NOMO-1 treated with dmso at 0.1 percent for 144 hours (cell line): Measurements from ENCODE around the gene GLTP.
A peak's percentile ranks its signal among the peaks of the same experiment; 100 is the strongest.

Experiments used
- DNase-seq: peaks from one replicate; lab custom pipeline; 2025; ENCODE audit not compliant: unreplicated experiment; lab: John Stamatoyannopoulos, UW

Gene GLTP

GRCh38 chr12:109822951-109823411 lies 57.4 kb downstream of the GLTP start:
- no peak for DNase-seq

DNA sequence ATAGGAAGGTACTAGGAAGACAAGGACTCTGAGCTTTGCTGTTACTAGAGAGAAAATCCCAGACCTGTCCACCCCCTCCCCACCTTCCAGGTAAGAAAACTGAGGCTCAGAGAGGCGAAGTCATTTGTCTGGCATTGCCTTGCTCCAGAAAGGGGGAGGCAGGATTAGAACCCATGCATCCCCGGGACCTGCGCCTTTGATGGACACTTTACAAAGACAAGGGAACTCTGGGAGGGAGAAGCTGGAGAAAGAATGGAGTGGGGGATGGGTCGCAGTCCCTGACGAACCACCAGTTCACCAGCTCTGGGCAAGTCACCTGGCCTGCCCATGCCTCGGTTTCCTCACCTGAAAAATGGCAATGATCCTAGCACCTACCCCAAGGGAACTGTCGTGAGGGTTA lies 57.9 kb downstream of the GLTP start:
- no peak for DNase-seq

GRCh38 chr12:109821968-109822367 lies 58.4 kb downstream of the GLTP start:
- DNase-seq: no peak

DNA sequence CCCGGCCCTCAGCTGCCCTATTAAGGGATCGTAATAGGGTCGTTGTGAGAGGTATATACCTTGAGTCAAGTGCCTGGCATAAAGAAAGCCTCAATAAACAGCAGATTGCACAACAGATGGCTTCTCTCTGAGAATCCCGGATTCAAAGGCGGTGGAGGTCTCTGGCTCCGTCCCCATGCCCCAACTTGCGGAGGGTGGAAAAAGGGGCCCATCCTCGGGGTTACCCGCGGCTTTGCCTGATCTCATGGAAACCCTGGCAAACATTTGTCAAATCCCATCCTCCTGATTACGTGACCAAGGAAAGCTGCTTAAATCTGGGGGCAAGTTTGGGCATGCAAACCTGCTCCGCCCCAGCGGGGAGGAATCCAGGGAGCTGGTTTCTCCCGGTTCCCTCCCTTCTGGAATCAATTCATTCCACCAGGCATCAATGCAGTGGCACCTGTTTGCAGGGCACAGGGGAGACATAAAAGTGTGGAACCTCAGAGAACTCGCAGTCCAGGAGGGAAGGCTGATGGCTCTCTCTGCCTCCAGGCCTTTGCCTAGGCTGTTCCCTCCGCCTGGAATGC lies 59.4 kb downstream of the GLTP start:
- no peak for DNase-seq

DNA sequence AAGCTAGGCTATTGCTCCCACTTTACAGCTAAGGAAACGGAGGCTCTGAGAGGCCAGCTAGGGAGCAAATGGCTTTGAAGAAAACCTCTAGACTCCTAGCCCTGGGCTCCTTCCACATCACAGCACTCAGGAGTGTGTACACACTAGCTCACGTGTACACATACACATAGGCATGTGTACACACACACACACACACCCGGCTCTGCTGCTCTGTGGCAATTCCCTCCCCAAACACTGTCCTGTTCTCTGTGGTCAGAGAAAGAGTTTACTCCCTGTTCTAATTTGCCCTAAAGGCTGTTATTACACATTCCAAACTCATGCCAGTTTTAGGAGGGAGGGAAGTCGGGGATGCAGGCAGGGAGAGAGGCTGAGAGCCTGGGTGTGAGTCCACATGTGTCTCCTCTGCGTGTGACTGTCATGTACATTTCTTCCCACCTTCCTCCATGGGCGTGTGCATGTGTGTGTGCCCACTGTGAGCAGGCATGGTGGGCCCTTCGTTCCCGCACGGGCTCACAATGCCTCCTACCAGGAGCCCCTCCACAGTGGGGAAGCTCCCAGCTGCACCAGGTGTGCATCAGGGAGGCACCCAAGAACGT lies 61.3 kb downstream of the GLTP start:
- no peak for DNase-seq

DNA sequence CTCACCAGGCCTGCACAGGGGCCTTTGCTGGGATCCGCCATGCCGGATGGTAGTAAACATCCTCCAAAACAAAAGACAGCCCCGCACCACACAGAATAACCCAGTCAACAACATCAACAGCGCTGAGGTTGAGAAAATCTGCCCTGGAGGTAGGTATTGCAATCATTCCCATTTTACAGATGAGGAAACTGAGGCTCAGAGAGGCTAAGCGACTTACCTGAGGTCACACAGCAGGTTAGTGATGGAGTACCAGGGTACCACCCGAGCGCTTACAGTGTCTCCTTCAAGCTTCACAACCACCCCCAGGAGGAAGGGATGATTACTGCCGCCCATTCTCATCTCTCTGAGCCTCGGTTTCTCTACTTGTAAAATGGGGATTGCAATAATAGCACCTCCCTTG lies 62.1 kb downstream of the GLTP start:
- no peak for DNase-seq

DNA sequence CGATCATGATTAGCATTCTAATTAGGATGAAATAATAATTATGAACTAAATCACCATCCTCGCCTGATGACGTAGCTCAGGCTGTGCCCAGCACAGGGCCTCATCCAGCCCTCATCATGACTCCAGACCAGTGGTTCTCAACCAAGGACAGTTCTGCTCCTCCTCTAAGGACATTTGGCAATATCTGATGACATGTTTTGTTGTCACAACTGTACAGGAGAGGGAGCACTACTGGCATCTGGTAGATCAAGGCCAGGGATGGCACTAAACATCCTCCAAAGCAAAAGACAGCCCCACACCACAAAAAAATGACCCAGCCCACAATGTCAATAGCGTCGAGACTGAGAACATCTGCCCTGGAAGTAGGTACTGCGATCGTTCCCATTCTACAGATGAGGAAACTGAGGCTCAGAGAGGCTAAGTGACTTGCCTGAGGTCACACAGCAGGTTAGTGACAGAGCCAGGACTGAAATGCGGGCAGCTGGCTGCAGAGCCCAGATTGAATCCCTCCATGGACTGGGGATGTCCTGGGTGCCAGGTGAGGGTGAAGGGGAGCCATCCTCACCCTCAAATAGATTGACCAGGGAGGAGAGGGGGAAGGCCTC lies 62.6 kb downstream of the GLTP start:
- DNase-seq: no peak

GRCh38 chr12:109816870-109817269 lies 63.5 kb downstream of the GLTP start:
- DNase-seq: no peak

DNA sequence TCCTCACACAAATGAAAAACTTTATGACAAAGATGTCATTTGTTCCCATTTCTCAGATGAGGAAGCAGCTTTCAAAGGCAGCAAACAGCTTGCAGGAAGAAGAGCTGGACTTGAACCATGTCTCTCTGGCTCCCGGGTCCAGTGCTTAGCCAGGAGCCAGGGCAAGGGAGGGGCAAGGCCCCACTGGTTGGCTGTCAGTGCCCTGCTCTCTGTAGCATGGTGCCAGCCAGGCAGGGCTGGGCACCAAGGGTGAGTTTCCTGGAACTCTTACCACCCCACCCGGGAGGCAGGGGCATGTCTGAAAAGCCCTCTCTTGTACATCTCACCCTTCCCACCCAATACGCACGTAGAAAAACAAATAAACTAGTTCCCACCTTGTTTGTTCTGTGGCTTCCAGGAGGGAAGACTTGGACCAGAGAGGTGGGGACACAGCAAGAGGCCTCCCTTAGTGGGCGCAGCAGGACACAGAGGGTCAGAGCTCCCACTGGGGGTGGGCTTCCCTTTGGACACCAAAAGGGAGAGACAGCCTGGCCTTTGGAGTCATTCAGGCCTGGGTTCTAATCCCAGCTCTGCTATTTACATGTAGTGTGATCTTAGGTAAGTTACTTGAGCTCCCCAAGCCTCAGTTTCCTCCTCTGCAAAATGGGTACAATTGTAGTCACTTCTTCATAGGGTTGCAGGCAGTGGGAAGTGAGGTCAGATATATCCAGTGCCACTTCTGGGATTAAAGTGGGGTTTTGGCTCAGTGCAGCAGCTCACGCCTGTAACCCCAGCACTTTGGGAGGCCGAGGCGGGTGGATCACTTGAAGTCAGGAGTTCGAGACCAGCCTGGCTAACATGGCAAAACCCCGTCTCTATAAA lies 64.4 kb downstream of the GLTP start:
- DNase-seq: no peak

GRCh38 chr12:109815225-109815624 lies 65.1 kb downstream of the GLTP start:
- no peak for DNase-seq

GRCh38 chr12:109814600-109815150 lies 65.7 kb downstream of the GLTP start:
- DNase-seq: no peak

DNA sequence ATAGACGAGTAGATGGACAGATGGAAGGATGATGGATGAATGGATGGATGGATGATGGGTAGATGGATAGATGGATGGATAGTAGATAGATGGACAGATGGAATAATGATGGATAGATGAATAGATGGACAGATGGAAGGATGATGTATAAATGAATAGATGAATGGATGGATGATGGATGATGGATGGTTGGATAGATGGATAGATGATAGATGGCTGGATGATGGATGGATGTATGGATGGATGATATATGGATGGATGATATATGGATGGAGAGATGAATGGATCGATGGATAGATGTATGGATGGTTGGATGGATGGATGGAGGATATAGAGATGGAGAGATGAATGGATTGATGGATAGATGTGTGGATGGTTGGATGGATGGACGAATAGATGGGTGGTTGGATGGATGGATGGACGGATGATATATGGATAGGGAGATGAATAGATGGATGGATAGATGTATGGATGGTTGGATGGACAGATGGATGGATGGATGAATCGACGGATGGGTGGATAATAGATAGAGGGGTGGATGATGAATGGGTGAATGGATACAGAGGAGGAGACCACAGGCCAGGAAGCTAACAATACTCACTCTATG lies 66.4 kb downstream of the GLTP start:
- no peak for DNase-seq

DNA sequence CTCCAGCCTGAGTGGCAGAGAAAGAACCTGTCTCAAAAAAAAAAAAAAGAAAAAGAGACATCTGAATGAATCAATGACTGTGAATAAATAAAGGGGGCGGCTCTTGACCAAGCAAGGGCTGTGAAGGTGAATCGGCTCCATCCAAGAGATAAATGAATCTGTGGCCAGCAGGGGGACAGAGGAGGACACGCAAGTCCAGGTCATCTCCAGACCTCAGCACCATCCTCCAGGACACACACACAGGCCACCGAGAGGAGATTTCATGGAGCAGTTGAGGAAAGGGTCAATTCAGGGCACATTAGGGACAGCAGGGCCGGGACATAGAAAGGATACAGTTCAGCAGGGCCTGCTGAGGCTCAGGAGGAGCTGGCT lies 68.7 kb downstream of the GLTP start:
- DNase-seq: no peak

- DNase-seq: no peak
Observed at GRCh38 chr12:109810954-109811623, 69.3 kb downstream of the GLTP start.

GRCh38 chr12:109808876-109809646 lies 71.3 kb downstream of the GLTP start:
- no peak for DNase-seq

DNA sequence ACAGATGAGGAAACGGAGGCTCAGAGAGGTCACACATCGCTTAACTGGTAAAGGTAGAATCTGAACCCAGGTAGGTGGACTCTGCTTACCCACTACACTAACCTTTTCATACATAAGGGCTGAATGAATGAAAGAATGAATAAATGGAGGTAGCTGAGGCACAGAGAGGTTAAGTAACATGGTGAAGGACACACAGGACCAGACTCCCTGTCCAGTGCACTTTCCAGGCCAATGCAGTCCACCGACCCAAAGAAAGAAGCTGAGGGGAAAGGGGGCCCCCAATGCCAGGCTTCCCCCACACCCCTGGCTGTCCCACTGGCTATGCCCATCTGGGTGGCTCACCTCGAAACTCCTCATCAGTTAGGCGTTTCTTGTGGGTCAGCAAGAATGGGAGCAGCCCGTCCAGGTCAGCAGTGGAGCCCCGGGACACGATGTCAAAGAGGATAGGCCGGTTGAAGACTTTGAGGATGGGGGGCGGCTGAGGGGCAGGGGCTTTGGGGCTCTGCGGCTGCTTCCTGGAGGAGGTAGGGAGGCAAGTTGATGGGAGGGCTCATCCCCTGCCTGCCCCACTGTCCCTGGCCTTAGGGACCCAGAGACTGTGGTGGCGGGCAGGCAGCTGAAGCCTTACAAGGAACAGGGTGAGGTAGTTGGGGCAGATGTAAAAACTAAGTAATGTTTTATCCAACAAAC lies 72.2 kb downstream of the GLTP start:
- DNase-seq: no peak

- DNase-seq: peak; percentile 27
Observed at GRCh38 chr12:109804820-109805761, 75.2 kb downstream of the GLTP start.

DNA sequence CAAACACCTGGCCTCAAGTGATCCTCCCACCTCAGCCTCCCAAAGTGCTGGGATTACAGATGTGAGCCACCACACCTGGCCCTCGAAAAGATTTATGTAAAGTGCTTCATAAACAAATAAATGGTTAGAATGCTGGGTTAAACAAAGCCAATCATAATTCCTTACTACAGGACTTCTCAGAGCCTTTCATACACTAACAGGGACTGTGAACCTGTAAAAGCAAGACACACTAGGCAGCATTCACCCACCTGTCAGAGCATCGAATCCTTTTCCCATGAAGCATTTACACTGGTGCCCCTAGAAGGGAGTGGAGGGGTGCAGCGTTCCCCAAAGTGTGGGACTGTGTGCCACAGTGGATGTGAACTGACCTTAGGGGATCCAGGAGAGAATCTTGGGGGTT lies 76.7 kb downstream of the GLTP start:
- no peak for DNase-seq
